Liver (tissue), 9 donors: ENCODE measurements around the gene USP47. TPM values are rescaled to one million over a fixed set of nuclear protein-coding genes. Genes with fewer than 3 reads are reported as not detected.

Source experiments
- DNase-seq: peaks from one replicate; pipeline ENCODE4 v3.0.0-alpha.2; 2017; ENCODE audit warnings: low spot score
- H3K27ac ChIP-seq, 2 donors: one replicate each; pipeline ENCODE4 v1.7.0; 2013; ENCODE audit warnings: inconsistent platforms in 2 of 2, low read length in 2 of 2, control low read depth in 1 of 2, low read depth in 1 of 2, mild to moderate bottlenecking in 1 of 2
- H3K27me3 ChIP-seq, 4 donors: one replicate each; pipeline versions ENCODE4 v1.6.1 to v1.7.0; 2013; ENCODE audit warnings: low read length in 3 of 4, inconsistent platforms in 1 of 4, mild to moderate bottlenecking in 1 of 4, moderate library complexity in 1 of 4; ENCODE audit not compliant: control insufficient read depth in 4 of 4, insufficient read depth in 4 of 4
- H3K36me3 ChIP-seq, 4 donors: one replicate each; pipeline versions ENCODE4 v1.6.1 to v1.7.0; 2013; ENCODE audit warnings: low read length in 3 of 4, mild to moderate bottlenecking in 3 of 4, low read depth in 1 of 4, moderate library complexity in 1 of 4; ENCODE audit not compliant: control insufficient read depth in 4 of 4, insufficient read depth in 3 of 4
- H3K4me1 ChIP-seq, 4 donors: one replicate each; pipeline versions ENCODE4 v1.6.1 to v1.7.0; 2013; ENCODE audit warnings: low read length in 3 of 4, mild to moderate bottlenecking in 3 of 4, moderate library complexity in 1 of 4; ENCODE audit not compliant: control insufficient read depth in 4 of 4, insufficient read depth in 4 of 4
- H3K4me3 ChIP-seq, 3 donors: one replicate each; pipeline versions ENCODE4 v1.6.1 to v1.7.0; 2013; ENCODE audit warnings: low read length in 3 of 3, control low read depth in 1 of 3, low read depth in 1 of 3, mild to moderate bottlenecking in 1 of 3
- H3K9ac ChIP-seq, 2 donors: one replicate each; pipeline ENCODE4 v1.7.0; 2013; ENCODE audit warnings: low read length in 2 of 2, mild to moderate bottlenecking in 2 of 2, moderate library complexity in 2 of 2, control low read depth in 1 of 2, low read depth in 1 of 2
- H3K9me3 ChIP-seq, 4 donors: one replicate each; pipeline versions ENCODE4 v1.6.1 to v1.7.0; 2013; ENCODE audit warnings: low read length in 3 of 4; ENCODE audit not compliant: control insufficient read depth in 4 of 4
- ATF3 ChIP-seq: IDR thresholded peaks from 2 replicates; pipeline ENCODE4 v1.6.1; 2016; ENCODE audit warnings: antibody characterized with exemption
- CTCF ChIP-seq: fragments of 150-350 bp; IDR thresholded peaks from 2 replicates; pipeline ENCODE4 v1.5.1; 2017; ENCODE audit warnings: improper control_type of control experiment, low read depth, low read length; ENCODE audit not compliant: missing input control
- EGR1 ChIP-seq, 2 donors: IDR thresholded peaks; 2 replicates each; pipeline ENCODE4 v1.6.1; 2016 to 2018; ENCODE audit warnings: antibody characterized with exemption in 2 of 2, low read depth in 2 of 2
- FOXA1 ChIP-seq: IDR thresholded peaks from 2 replicates; pipeline ENCODE4 v1.6.1; 2016; ENCODE audit warnings: antibody characterized with exemption
- FOXA2 ChIP-seq: IDR thresholded peaks from 2 replicates; pipeline ENCODE4 v1.6.1; 2016; ENCODE audit warnings: antibody characterized with exemption
- GABPA ChIP-seq, 2 donors: IDR thresholded peaks in 1 of 2; conservative IDR thresholded peaks in 1 of 2; 2 replicates each; pipeline ENCODE4 v1.6.1; 2016; ENCODE audit warnings: antibody characterized with exemption in 2 of 2, mild to moderate bottlenecking in 1 of 2, moderate library complexity in 1 of 2
- HNF4A ChIP-seq, 2 donors: conservative IDR thresholded peaks; 2 replicates each; pipeline ENCODE4 v1.6.1; 2016; ENCODE audit warnings: antibody characterized with exemption in 2 of 2, mild to moderate bottlenecking in 2 of 2
- HNF4G ChIP-seq: IDR thresholded peaks from 2 replicates; pipeline ENCODE4 v1.6.1; 2016; ENCODE audit warnings: antibody characterized with exemption
- JUND ChIP-seq, 2 donors: IDR thresholded peaks; 2 replicates each; pipeline ENCODE4 v1.6.1; 2016; ENCODE audit warnings: antibody characterized with exemption in 2 of 2
- MAX ChIP-seq: IDR thresholded peaks from 2 replicates; pipeline ENCODE4 v1.6.1; 2016; ENCODE audit warnings: antibody characterized with exemption
- NR2F2 ChIP-seq: IDR thresholded peaks from 2 replicates; pipeline ENCODE4 v1.6.1; 2016; ENCODE audit warnings: antibody characterized with exemption
- RAD21 ChIP-seq, 2 donors: IDR thresholded peaks; 2 replicates each; pipeline ENCODE4 v1.6.1; 2016; ENCODE audit warnings: antibody characterized with exemption in 2 of 2, mild to moderate bottlenecking in 2 of 2
- REST ChIP-seq: IDR thresholded peaks from 2 replicates; pipeline ENCODE4 v1.6.1; 2016; ENCODE audit warnings: antibody characterized with exemption, mild to moderate bottlenecking
- RXRA ChIP-seq, 2 donors: IDR thresholded peaks; 2 replicates each; pipeline ENCODE4 v1.6.1; 2017 to 2018; ENCODE audit warnings: antibody characterized with exemption in 2 of 2, mild to moderate bottlenecking in 1 of 2
- SP1 ChIP-seq: IDR thresholded peaks from 2 replicates; pipeline ENCODE4 v1.6.1; 2018; ENCODE audit warnings: antibody characterized with exemption, mild to moderate bottlenecking
- TAF1 ChIP-seq: conservative IDR thresholded peaks from 2 replicates; pipeline ENCODE4 v1.6.1; 2016; ENCODE audit warnings: antibody characterized with exemption, mild to moderate bottlenecking
- YY1 ChIP-seq: IDR thresholded peaks from 2 replicates; pipeline ENCODE4 v1.6.1; 2016; ENCODE audit warnings: antibody characterized with exemption, mild to moderate bottlenecking
- ZBTB33 ChIP-seq: IDR thresholded peaks from 2 replicates; pipeline ENCODE4 v1.6.1; 2016; ENCODE audit warnings: antibody characterized with exemption
- WGBS: extraction: QIAGEN DNeasy Blood & Tissue Kit; methylation state at CpG from one replicate; pipeline ENCODE4 v1.1.7; 2013; 5-methylcytosine and 5-hydroxymethylcytosine counted together
- polyA plus RNA-seq, 2 donors: library from polyadenylated mRNA; stranded (reverse) in 1 of 2; unstranded in 1 of 2; fragments of 200-250 nt in 1 of 2; fragments of >200 nt in 1 of 2; fragmentation: Nextera tagmentation in 1 of 2; extraction: Ambion mirVana in 1 of 2; gene quantifications; one replicate each; pipeline versions ENCODE4 v1.2.1 to v1.2.3, GENCODE V29; 2013 to 2015
- total RNA-seq, 2 donors: library from RNA; depleted of rRNA; stranded (reverse); fragments of >200 nt; gene quantifications; one replicate each; pipeline ENCODE4 v1.2.3, GENCODE V29; 2014
- donor health status: healthy.
- donor health status: healthy.
- donor health status: healthy.
- donor health status: healthy.
- donor health status: healthy.

The USP47 gene
- total and polyA plus RNA-seq, 4 donors, result 14.9 to 55.1 (median 32.2) TPM

- TF ChIP-seq SP1, result no peak
- TF ChIP-seq GABPA (IDR thresholded peaks at IDR 0.05 in 1 of 2, conservative IDR thresholded peaks at IDR 0.05 in 1 of 2), result no peak
- no peak for TF ChIP-seq FOXA2
These were observed 3.3 kb downstream of the USP47 start (continued) for GRCh38 chr11:11845071-11845470.

GRCh38 chr11:11845551-11845950 lies 3.8 kb downstream of the USP47 start:
- Histone ChIP-seq H3K27ac (no peak overlapping the region), H3K9ac (no peak overlapping the region)
- TF ChIP-seq FOXA1 (no peak), SP1 (no peak), NR2F2 (no peak), RAD21 (IDR thresholded peaks at IDR 0.05) (no peak), EGR1 (IDR thresholded peaks at IDR 0.05; ENCODE audit: low read depth in 2 of 2) (no peak), FOXA2 (no peak), CTCF (no peak), RXRA (IDR thresholded peaks at IDR 0.05) (no peak), REST (no peak)

GRCh38 chr11:11847082-11847481 lies 5.3 kb downstream of the USP47 start:
- Histone ChIP-seq H3K4me3 (no peak overlapping the region), H3K36me3 (no peaks in the 10 kb centered on the region), H3K27me3 (no peaks in the 10 kb centered on the region), H3K9me3 (no peaks in the 10 kb centered on the region), H3K27ac (no peak overlapping the region), H3K4me1 (peaks cover 12 to 46% (median 25%) of the 10 kb centered on the region in 4 donors), H3K9ac (no peak overlapping the region)
- 90% methylated on average over 2 of the region's 2 CpGs for WGBS
- DNase-seq, result no peak
- TF ChIP-seq NR2F2 (no peak), RAD21 (IDR thresholded peaks at IDR 0.05) (no peak), FOXA2 (no peak), MAX (no peak), ZBTB33 (no peak), RXRA (IDR thresholded peaks at IDR 0.05) (no peak), YY1 (no peak), JUND (IDR thresholded peaks at IDR 0.05) (no peak), FOXA1 (no peak), HNF4G (no peak), HNF4A (conservative IDR thresholded peaks at IDR 0.05) (no peak), ATF3 (no peak), TAF1 (no peak), SP1 (no peak), REST (no peak), GABPA (IDR thresholded peaks at IDR 0.05 in 1 of 2, conservative IDR thresholded peaks at IDR 0.05 in 1 of 2) (no peak)

More at GRCh38 chr11:11845551-11845950, 3.8 kb downstream of the USP47 start:
- H3K4me1 ChIP-seq, result peaks cover 11 to 39% (median 22%) of the 10 kb centered on the region in 4 donors
- DNase-seq, result no peak
- H3K4me3 ChIP-seq, result no peak overlapping the region
- H3K27me3 ChIP-seq, result no peaks in the 10 kb centered on the region
- WGBS, result 61% methylated on average over 1 of the region's 1 CpG
- H3K9me3 ChIP-seq, result no peaks in the 10 kb centered on the region
- no peaks in the 10 kb centered on the region for H3K36me3 ChIP-seq
